GM10266 (cell line): Measurements from ENCODE around the gene MALSU1.

ENCODE experiments used
- DNase-seq: peaks from one replicate; pipeline ENCODE4 v3.0.0; 2012; ENCODE audit errors: extremely low spot score
- TF ChIP-seq, protein P1 (sequence below): IDR thresholded peaks from 2 replicates; pipeline ENCODE4 v1.5.1; 2012; ENCODE audit warnings: mild to moderate bottlenecking, low read depth; ENCODE audit not compliant: control insufficient read depth, insufficient read depth; ENCODE audit errors: missing control alignments

The MALSU1 gene

DNA sequence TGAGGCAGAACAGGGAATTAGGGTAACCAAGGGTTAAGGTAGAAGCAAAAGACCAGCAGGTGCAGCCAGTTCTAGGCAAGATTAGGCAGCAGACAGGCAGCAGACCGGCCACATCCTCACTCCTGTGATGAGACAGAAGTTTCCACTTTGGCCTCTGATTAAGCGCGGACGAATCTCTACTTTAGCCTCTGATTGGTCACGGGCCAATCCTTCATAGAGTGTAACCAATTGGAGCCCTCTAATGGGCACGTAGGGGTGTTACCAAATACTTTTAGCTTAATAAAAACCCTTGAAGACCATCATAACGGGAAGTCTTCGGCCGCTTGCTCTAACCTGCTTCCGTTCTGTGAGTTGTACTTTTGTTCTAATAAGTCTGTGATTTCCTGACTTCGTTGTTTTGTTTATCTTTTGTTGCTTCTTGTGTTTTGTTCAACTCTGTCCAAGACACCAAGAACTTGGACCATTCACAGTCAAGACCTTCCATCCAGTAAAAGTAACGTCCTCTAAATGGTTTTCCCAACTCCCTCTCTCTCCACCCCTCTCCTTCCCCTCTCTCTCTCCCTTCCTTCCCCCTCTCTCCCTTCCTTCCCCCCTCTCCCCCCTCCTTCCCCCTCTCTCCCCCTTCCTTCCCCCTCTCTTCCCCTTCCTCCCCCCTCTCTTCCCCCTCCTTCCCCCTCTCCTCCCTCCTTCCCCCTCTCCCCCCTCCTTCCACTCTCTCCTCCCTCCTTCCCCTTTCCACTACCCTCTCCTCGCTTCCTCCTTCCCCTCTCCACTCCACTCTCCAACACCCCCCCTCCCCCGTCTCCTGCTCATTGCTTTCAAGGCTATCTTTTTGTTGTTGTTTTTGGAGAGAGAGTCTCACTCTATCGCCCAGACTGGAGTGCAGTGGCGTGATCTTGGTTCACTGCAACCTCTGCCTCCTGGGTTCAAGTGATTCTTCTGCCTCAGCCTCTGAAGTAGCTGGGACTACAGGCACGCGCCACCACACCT, 13.2 kb upstream of the MALSU1 start:
- TF ChIP-seq, protein P1, sequence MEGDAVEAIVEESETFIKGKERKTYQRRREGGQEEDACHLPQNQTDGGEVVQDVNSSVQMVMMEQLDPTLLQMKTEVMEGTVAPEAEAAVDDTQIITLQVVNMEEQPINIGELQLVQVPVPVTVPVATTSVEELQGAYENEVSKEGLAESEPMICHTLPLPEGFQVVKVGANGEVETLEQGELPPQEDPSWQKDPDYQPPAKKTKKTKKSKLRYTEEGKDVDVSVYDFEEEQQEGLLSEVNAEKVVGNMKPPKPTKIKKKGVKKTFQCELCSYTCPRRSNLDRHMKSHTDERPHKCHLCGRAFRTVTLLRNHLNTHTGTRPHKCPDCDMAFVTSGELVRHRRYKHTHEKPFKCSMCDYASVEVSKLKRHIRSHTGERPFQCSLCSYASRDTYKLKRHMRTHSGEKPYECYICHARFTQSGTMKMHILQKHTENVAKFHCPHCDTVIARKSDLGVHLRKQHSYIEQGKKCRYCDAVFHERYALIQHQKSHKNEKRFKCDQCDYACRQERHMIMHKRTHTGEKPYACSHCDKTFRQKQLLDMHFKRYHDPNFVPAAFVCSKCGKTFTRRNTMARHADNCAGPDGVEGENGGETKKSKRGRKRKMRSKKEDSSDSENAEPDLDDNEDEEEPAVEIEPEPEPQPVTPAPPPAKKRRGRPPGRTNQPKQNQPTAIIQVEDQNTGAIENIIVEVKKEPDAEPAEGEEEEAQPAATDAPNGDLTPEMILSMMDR = no peak
- DNase-seq = no peak

DNA sequence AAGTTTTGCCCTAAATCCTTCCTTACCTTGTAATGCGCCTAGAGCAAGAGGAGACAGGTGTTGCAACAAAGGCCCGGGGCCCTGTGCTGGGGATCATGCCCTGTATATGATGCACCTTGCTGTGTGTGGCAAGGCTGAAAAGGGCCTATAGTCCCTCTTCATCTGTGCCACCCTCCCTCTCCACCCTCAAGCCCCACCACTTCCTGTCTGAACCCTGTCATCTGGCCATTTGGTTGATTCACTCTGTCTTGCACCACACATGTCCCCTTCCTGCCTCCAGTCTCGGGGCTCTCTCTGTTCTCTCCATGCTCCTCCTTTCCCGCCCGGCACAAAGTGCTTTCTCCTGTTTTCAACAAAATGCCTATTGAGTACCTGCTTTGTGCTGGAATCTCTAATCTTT, 11.5 kb upstream of the MALSU1 start:
- DNase-seq = no peak
- TF ChIP-seq, protein P1 = no peak

DNA sequence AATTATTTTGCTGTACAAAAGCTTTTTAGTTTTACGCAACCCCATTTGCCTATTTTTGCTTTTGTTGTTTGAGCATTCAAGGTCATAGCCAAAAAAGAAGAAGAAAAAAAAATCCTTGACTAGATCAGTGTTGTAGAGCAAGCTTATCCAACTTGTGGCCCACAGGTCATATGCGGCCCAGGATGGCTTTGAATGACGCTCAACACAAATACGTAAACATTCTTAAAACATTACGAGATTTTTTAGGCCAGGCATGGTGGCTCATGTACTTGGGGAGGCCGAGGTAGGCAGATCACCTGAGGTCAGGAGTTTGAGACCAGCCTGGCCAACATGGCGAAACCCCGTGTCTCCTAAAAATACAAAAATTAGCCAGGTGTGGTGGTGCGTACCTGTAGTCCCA, 8.1 kb upstream of the MALSU1 start:
- DNase-seq = no peak
- TF ChIP-seq, protein P1 = no peak

DNA sequence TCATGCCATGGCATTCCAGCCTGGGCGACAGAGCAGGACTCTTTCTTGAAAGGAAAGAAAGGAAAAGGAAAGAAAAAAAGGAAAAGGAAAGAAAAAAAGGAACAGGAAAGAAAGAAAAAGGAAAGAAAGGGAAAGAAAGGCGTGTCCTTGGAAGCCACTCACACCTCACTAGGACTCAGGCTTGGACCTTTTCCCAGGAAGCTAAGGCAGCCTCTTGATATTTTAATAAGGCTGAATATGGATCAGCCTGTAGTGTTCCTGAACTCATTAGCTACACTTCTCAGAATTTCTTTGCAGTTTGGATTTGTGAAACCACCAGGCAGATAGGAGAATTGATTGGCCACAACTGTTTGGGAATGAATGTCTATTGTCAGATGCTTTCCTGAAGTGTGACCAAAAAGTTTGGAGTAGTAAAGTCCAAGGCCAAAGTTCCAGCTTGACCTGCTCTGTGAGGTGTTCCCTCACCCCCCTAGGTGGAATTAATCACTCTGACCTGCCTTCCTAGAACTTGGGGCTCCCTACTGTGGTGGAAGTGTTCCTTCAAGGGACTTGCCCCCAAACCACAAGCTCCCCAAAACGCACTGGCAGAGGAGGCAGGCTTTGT, 7.1 kb upstream of the MALSU1 start:
- no peak for DNase-seq
- TF ChIP-seq, protein P1 = no peak

- DNase-seq = no peak
- TF ChIP-seq, protein P1 = no peak
Measured at GRCh38 chr7:23292623-23293022, 6.5 kb upstream of the MALSU1 start.

DNA sequence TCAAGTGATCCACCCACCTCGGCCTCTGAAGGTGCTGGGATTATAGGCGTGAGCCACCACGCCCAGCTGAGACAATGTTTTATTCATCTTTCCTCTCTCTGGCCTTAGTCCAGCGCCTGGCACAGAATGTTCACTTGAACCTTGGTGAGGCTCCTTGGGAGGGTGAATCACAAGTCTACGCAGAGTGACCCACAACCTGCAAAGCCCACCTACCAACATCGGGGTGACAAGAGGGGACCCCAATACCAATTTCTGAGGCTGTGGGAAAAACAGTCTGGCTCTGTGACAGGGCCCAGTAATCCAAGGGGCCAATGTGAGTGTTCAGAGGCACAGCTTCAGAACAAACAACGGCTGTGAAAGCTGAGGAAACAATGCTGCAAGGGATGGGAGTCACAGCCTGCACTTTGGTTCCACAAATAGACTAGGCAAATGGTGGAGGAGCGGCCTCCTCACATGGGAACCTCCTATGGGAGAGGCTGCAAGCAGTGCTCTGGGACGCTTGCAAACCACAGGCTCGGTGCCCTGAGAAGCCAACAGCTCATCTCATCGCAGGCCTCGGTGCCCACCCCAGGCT, 5.6 kb upstream of the MALSU1 start:
- DNase-seq = no peak
- TF ChIP-seq, protein P1 = no peak
